Activated CD4-positive, alpha-beta T cell treated with anti-CD3 and anti-CD28 coated beads, Interleukin-2, Interleukin-4, amounts not matched to agents 100 ng/mL and 50 ng/mL, durations not matched to agents 16 hours and 8 hours (primary cell): ENCODE data around the gene TANGO2.

Experiments used
- DNase-seq: peaks from one replicate; pipeline ENCODE4 v3.0.0-alpha.2; 2020; ENCODE audit warnings: low spot score

The TANGO2 gene

GRCh38 chr22:20020533-20021195, at the start of gene TANGO2:
TANGO2 (plus strand) TSS chr22:20021110; CDS start chr22:20036799, 15,689 bp downstream.
- DNase-seq, result peak; percentile 93

DNA sequence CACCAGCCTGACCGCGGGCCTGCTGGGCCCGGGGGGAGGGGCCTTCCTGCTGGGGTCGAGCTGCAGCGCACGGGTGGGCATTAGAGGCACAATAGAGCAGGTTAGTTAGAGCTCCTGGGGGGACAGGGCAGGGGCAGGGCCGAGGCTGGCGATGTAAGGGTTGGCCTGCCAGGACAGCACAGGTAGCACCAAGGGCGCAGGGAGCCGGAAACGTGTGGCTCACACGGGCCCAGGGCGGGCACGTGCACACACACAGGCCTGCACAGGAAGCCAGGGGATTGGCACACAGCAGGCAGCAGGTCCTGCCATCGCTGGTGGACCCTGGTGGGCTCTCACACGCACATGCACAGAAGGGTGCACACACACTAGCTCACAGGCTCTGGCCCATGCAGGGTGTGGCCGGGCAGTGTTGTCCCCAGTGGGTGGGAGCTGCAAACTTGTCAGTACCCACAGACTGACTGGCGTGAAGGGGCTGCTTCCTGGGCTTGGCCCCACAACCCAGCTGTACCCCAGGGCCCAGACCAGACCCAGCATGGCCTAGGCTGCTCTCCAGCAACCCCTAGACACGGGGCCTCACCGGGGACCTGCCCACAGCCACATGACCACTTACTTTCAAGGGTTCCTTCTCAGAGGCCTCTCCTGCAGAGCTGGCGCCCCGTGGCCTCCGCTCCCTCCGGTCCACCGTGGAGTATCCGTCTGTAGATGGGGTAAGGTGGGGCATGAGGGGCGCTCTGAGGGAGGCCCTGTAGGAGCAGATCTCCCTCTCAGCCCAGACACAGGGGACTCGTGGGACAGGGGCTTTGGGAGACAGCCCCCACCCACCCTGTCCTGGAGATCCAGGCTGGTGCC, 49.4 kb upstream of the TANGO2 start:
- DNase-seq, result no peak

DNA sequence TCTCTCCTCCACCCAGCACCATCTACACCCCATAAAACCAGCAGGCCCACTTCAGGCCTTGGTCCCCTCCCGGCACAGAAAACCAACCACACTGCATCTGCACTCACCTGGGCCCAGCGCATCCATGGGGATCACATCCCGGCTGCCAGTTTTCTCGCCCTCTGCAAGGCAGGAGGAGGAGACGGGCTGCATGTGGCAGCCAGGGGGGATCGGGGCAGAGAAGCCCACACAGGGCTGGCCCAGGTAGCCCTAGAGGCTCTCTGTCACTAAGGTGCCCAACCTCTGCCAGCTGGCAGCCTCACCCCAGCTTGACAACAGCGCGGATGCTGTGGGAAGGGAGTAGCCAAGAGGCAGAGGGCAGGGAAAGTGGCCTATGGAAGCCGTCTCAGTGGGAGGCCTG, 48.7 kb upstream of the TANGO2 start:
- no peak for DNase-seq

DNA sequence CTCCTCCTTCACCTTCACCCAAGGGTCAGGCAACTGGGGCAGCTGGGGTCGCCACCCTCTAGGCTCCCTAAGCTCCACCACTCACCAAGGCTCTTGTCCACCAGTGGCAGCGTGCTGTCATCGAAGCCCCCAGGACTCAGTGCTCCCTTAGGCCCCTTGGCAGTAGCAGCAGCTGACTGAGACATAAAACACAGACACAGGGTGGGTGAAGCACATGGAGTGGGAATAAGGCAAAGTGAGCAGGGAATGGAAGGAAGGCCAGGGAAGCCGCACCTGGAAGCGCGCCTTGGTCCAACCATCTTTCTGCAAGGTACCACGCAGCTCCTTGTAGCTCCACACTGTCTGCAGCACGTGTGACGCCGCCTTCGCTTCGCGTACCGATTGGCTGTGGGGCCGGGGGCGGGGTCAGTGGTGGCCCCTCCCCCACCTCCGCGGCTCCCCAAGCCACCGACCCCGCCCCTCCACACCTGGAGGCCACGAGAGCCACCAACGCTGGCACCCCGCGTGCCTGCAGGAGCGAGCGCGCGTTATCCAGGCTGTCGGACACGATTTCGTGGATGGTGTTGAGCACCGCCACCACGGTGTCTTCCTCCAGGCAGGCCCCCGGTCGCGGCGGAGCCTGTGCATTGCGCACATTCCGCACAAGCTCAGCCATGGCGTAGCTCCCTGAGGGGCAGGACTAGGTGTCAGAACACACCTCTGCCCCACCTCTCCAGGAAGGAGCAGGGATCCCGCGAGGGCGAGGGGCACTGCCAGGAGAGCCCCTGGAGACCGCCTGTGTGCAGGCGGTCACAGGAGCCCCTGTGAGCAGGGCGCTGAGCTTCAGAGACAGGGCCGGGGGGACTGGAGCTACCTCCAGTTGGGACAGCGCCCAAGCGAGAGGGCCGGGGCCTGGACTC, 48.0 kb upstream of the TANGO2 start:
- DNase-seq, result no peak

GRCh38 chr22:19973551-19974267, 47.2 kb upstream of the TANGO2 start:
- no peak for DNase-seq

GRCh38 chr22:19974268-19974861, 46.5 kb upstream of the TANGO2 start:
- peak; percentile 25 for DNase-seq

- DNase-seq, result no peak
Measured at GRCh38 chr22:19974935-19975706, 45.8 kb upstream of the TANGO2 start.

GRCh38 chr22:19975707-19976035, 45.2 kb upstream of the TANGO2 start:
- DNase-seq, result no peak

DNA sequence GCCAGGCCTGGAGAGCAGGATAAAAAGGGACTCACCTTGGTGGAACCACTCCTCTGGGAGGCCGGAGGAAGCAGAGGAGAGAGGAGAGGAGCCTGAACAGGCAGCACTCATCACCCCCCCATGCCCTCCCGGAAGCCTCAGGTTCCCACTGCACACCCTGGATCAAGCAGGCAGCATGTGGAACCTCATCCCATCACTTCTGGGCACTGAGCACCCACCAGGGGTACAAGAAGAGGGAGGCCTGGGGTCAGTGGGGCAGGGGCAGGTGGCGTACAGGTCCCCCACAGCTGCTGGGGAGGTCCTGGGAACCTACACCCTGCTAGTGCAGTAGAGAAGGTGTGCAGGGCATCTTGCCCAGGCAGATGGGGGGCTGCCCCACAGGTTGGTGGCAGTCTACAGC, 44.2 kb upstream of the TANGO2 start:
- DNase-seq, result no peak

- no peak for DNase-seq
Measured at GRCh38 chr22:19977296-19978243, 43.3 kb upstream of the TANGO2 start.

GRCh38 chr22:19978748-19979147, 42.2 kb upstream of the TANGO2 start:
- no peak for DNase-seq

GRCh38 chr22:19979712-19980493, 41.0 kb upstream of the TANGO2 start:
- no peak for DNase-seq

GRCh38 chr22:19980766-19981165, 40.1 kb upstream of the TANGO2 start:
- DNase-seq, result no peak

DNA sequence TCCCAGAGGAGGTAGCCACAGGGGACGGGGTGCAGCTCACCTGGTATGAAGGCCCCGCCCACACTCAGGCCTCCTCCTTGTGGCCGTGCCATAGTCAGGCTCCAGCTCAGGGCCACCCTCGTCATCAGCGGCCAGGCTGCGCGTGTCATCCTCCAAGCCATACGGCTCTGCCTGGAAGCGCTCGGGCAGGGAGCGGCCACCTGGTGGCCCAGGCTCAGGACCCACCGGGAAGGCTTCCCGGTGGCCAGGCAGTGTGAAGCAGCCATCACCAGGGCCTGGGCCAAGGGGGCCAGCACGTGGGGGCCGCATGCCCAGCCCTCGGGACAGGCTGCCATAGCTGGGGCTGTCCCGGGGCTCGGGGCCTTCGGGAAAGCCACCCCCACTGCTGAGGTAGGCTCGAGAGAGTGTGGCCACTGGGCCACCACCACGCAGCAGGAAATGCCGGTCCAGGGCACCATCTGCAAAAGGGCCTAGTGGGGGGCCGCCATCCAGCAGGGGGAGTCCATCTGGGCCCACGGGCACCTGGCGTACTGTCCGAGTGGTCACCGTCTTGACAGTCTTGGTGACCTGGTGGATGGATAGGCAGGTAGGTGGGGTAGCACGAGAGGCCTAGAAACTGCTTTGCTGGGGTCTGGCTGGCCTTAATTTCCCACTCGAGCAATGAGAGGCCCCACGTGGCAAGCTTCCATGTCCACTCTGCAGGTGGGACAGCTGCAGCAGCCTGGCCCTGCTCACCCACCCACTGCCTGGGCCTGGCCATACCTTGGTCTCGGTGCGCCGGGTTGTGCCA, 39.5 kb upstream of the TANGO2 start:
- DNase-seq, result no peak

DNA sequence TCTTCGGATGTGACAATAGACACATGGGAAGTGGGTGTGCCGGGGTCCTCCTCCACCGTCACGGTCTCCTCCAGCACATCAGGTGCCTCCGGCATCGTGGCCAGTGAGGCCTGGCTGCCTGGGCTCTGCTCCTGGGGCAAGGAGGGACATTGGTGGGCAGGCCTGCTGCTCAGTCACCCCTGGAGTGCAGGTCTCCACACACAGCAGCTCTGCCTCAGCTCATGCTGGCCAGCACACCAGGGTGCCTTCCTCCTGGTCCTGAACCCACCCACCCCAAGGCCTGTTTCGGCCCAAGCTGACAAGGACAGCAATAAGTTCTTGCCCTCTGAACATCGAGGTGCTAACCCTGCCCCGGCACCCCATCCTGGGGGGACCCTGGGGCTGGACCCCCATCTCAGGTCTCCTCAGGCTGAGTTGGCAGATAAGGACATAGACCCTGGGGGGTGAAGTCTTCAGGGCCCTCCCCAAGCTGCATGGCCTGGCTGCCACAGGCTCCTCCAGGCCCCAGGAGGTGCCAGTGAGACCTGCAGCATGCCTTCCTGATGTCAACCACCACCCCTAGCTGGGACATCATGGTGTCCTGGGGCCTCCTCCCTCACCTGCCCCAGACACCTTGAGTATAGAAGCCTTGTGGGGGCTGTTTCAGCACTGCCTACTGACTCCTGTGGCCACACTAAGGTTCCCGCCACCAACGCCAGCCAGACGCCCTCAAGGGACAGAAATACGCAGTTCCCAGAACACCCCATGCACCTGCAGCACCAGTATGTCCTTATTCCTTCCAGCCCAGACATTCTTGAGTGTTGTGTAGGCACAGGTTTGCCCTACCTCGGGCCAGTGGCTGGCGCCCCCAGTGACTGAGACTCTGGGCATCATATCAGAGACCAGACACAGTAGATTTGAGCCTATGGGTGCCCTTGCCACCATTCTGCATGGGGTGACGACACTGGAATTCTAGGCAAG, 38.7 kb upstream of the TANGO2 start:
- DNase-seq, result no peak

DNA sequence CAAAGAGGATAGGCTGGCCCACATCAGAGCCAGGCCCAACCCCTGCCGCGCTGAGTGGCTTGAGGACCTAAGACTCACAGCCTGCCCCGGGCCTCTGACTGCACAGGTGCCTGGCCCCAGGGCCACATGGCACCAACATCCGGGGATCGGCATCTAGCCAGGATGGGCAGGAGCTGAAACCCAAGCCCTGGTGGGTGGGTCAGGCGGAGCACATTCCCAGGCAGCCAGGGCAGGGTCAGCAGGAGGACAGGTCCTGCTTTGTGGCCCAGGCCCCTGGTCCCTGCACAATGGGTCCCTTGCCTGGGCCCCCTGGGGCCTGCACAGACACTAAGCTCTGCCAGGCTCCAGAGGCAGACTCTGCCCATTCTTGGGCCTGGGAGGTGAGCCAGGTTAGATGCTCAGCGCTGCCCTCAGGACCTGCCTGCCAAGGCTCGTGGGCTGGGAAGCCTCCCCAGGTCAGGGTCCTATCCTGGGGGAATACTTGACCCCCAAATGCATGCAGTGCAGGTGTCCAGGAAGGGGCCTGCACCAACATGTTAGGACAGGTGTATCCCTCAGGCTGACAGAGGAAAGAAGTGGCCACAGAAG, 37.8 kb upstream of the TANGO2 start:
- no peak for DNase-seq
